IMR-90 (cell line): Measurements from ENCODE around the gene UNC5B. TPM values are rescaled to one million over a fixed set of nuclear protein-coding genes. Genes with fewer than 3 reads are reported as not detected.

Experiments used
- ATAC-seq: fragments of 200-7000 bp; cut with Tn5 transposase; 2 replicates; pipeline ENCODE4 v1.9.1; 2020; ENCODE audit warnings: low read depth, mild to moderate bottlenecking, moderate library complexity
- BruUV-seq: library from RNA; stranded (reverse); fragments of 400-500 nt; replicated peaks from 2 replicates; lab custom pipeline; 2021; lab: Mats Ljungman, UMichigan
- CTCF ChIA-PET: fragments of 300-600 bp; formaldehyde crosslinking; extraction: SDS; loops from one replicate; lab custom pipeline; 2021; ENCODE audit warnings: antibody characterized with exemption; lab: Yijun Ruan, JAX
- POLR2A ChIA-PET: fragments of 300-600 bp; sonication (Branson Sonifier 250); formaldehyde crosslinking; loops from one replicate; lab custom pipeline; 2022; ENCODE audit warnings: antibody characterized with exemption; ENCODE audit not compliant: unreplicated experiment; lab: Charles Lee
- DNase-seq: peaks from one replicate; pipeline ENCODE4 v3.0.0; 2013
- H2AFZ ChIP-seq: replicated peaks from 2 replicates; pipeline ENCODE3; 2013; ENCODE audit warnings: low read length, mild to moderate bottlenecking; ENCODE audit not compliant: poor library complexity
- H2AK5ac ChIP-seq: 2 replicates; pipeline ENCODE4 v1.6.1; 2013; ENCODE audit warnings: low read depth, low read length, inconsistent platforms
- H2AK9ac ChIP-seq: replicated peaks from 2 replicates; pipeline ENCODE3; 2013; ENCODE audit warnings: mild to moderate bottlenecking, low read depth, low read length, moderate library complexity; ENCODE audit not compliant: poor library complexity
- H2BK120ac ChIP-seq: 2 replicates; pipeline ENCODE4 v1.6.1; 2013; ENCODE audit warnings: low read depth, low read length, inconsistent platforms
- H2BK15ac ChIP-seq: 3 replicates; pipeline ENCODE4 v1.6.1; 2013; ENCODE audit warnings: low read depth, low read length, inconsistent platforms
- H2BK20ac ChIP-seq: 2 replicates; pipeline ENCODE4 v1.6.1; 2013; ENCODE audit warnings: low read depth, mild to moderate bottlenecking, inconsistent platforms, low read length, moderate library complexity
- H2BK5ac ChIP-seq: 2 replicates; pipeline ENCODE4 v1.6.1; 2013; ENCODE audit warnings: mild to moderate bottlenecking, low read depth, low read length, inconsistent platforms; ENCODE audit not compliant: poor library complexity, severe bottlenecking
- H3K14ac ChIP-seq: replicated peaks from 2 replicates; pipeline ENCODE4 v1.6.1; 2013; ENCODE audit warnings: low read depth, low read length, inconsistent platforms
- H3K18ac ChIP-seq: 2 replicates; pipeline ENCODE4 v1.6.1; 2013; ENCODE audit warnings: low read depth, low read length, control low read depth
- H3K23ac ChIP-seq: 2 replicates; pipeline ENCODE4 v1.6.1; 2013; ENCODE audit warnings: low read depth, low read length, inconsistent platforms
- H3K27ac ChIP-seq: 2 replicates; pipeline ENCODE4 v1.5.1; 2013; ENCODE audit warnings: mild to moderate bottlenecking, control low read depth, low read length; ENCODE audit not compliant: insufficient read depth
- H3K27me3 ChIP-seq: 2 replicates; pipeline ENCODE4 v1.6.1; 2013; ENCODE audit warnings: low read length; ENCODE audit not compliant: control insufficient read depth, insufficient read depth
- H3K36me3 ChIP-seq: 2 replicates; pipeline ENCODE4 v1.6.1; 2013; ENCODE audit warnings: low read length, mixed read lengths; ENCODE audit not compliant: control insufficient read depth, insufficient read depth
- H3K4ac ChIP-seq: 2 replicates; pipeline ENCODE4 v1.6.1; 2013; ENCODE audit warnings: low read depth, low read length, inconsistent platforms
- H3K4me1 ChIP-seq: 2 replicates; pipeline ENCODE4 v1.6.1; 2013; ENCODE audit warnings: low read length, mixed read lengths; ENCODE audit not compliant: control insufficient read depth, insufficient read depth
- H3K4me2 ChIP-seq: 2 replicates; pipeline ENCODE4 v1.6.1; 2013; ENCODE audit warnings: low read depth, mild to moderate bottlenecking, control low read depth, low read length, moderate library complexity
- H3K4me3 ChIP-seq: 2 replicates; pipeline ENCODE4 v1.5.1; 2013; ENCODE audit warnings: low read depth, mild to moderate bottlenecking, control low read depth, low read length, moderate library complexity; ENCODE audit not compliant: insufficient read depth
- H3K56ac ChIP-seq: 2 replicates; pipeline ENCODE4 v1.6.1; 2013; ENCODE audit warnings: low read length, inconsistent platforms; ENCODE audit not compliant: insufficient read depth; ENCODE audit errors: extremely low read depth
- H3K79me1 ChIP-seq, 2 experiments: 2 replicates each; pipeline ENCODE4 v1.6.1; 2013; ENCODE audit warnings: low read length in 2 of 2, inconsistent platforms in 1 of 2, low read depth in 1 of 2
- H3K9ac ChIP-seq: 2 replicates; pipeline ENCODE4 v1.6.1; 2013; ENCODE audit warnings: low read depth, low read length, control low read depth
- H3K9me1 ChIP-seq: 2 replicates; pipeline ENCODE4 v1.6.1; 2013; ENCODE audit warnings: low read length, inconsistent platforms; ENCODE audit not compliant: insufficient read depth
- H3K9me3 ChIP-seq: 2 replicates; pipeline ENCODE4 v1.6.1; 2013; ENCODE audit warnings: low read length; ENCODE audit not compliant: control insufficient read depth, insufficient read depth
- H4K20me1 ChIP-seq: 2 replicates; pipeline ENCODE4 v1.6.1; 2013; ENCODE audit warnings: low read length, inconsistent platforms; ENCODE audit not compliant: insufficient read depth
- H4K5ac ChIP-seq: 2 replicates; pipeline ENCODE4 v1.6.1; 2013; ENCODE audit warnings: mild to moderate bottlenecking, low read depth, low read length, control low read depth
- H4K8ac ChIP-seq, 2 experiments: 2 replicates each; pipeline ENCODE4 v1.6.1; 2013; ENCODE audit warnings: low read depth in 2 of 2, low read length in 2 of 2, control low read depth in 1 of 2, inconsistent platforms in 1 of 2
- H4K91ac ChIP-seq: 2 replicates; pipeline ENCODE4 v1.6.1; 2013; ENCODE audit warnings: low read depth, low read length, inconsistent platforms; ENCODE audit not compliant: insufficient read depth
- BHLHE40 ChIP-seq: fragments of 150-350 bp; IDR thresholded peaks from 2 replicates; pipeline ENCODE4 v1.6.1; 2016; ENCODE audit warnings: mild to moderate bottlenecking, low read depth, low read length
- ELK1 ChIP-seq: fragments of 150-350 bp; IDR thresholded peaks from 2 replicates; pipeline ENCODE4 v1.6.1; 2016; ENCODE audit warnings: low read depth, mild to moderate bottlenecking, low read length, moderate library complexity, borderline replicate concordance
- FOS ChIP-seq: fragments of 150-350 bp; IDR thresholded peaks from 2 replicates; pipeline ENCODE4 v1.6.1; 2016; ENCODE audit warnings: low read depth, low read length
- MAZ ChIP-seq: IDR thresholded peaks from 2 replicates; pipeline ENCODE4 v1.6.1; 2012; ENCODE audit warnings: low read depth, mild to moderate bottlenecking, low read length, improper control_type of control experiment, moderate library complexity, borderline replicate concordance
- NFE2L2 ChIP-seq: fragments of 150-350 bp; IDR thresholded peaks from 2 replicates; pipeline ENCODE4 v1.6.1; 2016; ENCODE audit warnings: low read depth, mild to moderate bottlenecking, low read length
- RCOR1 ChIP-seq: IDR thresholded peaks from 2 replicates; pipeline ENCODE4 v1.6.1; 2012; ENCODE audit warnings: mild to moderate bottlenecking, low read length, improper control_type of control experiment; ENCODE audit not compliant: insufficient replicate concordance
- WGBS, 2 experiments: methylation state at CpG; one replicate each; pipeline versions ENCODE4 v1.1.5 to v1.1.7; 2013; ENCODE audit warnings: missing lambda C conversion rate in 2 of 2; ENCODE audit not compliant: insufficient read length in 1 of 2; ENCODE audit errors: extremely low coverage in 2 of 2; 5-methylcytosine and 5-hydroxymethylcytosine counted together
- dilution Hi-C: fragments of 300-500 bp; cut with HindIII; formaldehyde crosslinking; loops from one replicate; pipeline ENCODE4 v1.14.3; 2018; ENCODE audit warnings: low sequenced_read_pairs; ENCODE audit not compliant: unreplicated experiment
- in situ Hi-C: fragments of 300-500 bp; cut with MboI; formaldehyde crosslinking; loops from 3 replicates; pipeline ENCODE4 v1.14.3; 2019; ENCODE audit warnings: low sequenced_read_pairs, inconsistent platforms, mixed read lengths
- intact Hi-C: fragments of 100-400 bp; cut with micrococcal nuclease; formaldehyde crosslinking; loops from 2 replicates; pipeline ENCODE4 v1.10.0; 2022
- polyA plus RNA-seq, 3 experiments: library from polyadenylated mRNA; depleted of rRNA; stranded (reverse); fragments of >200 nt; gene quantifications; 2 replicates each; pipeline ENCODE4 v1.2.3, GENCODE V29; 2012; ENCODE audit warnings: low replicate concordance in 1 of 3
- total RNA-seq: library from RNA; depleted of rRNA; stranded (reverse); fragments of >200 nt; gene quantifications from 2 replicates; pipeline ENCODE4 v1.2.3, GENCODE V29; 2012
- TF ChIP-seq, protein P1 (sequence below): fragments of 150-350 bp; IDR thresholded peaks from 2 replicates; pipeline ENCODE4 v1.6.1; 2017; ENCODE audit warnings: mild to moderate bottlenecking, antibody characterized with exemption, low read length, low read depth

The UNC5B gene
- total and polyA plus RNA-seq, 2 of the 4 experiments (the other 2 are of a cell fraction), result 1.6 to 4.2 TPM

DNA sequence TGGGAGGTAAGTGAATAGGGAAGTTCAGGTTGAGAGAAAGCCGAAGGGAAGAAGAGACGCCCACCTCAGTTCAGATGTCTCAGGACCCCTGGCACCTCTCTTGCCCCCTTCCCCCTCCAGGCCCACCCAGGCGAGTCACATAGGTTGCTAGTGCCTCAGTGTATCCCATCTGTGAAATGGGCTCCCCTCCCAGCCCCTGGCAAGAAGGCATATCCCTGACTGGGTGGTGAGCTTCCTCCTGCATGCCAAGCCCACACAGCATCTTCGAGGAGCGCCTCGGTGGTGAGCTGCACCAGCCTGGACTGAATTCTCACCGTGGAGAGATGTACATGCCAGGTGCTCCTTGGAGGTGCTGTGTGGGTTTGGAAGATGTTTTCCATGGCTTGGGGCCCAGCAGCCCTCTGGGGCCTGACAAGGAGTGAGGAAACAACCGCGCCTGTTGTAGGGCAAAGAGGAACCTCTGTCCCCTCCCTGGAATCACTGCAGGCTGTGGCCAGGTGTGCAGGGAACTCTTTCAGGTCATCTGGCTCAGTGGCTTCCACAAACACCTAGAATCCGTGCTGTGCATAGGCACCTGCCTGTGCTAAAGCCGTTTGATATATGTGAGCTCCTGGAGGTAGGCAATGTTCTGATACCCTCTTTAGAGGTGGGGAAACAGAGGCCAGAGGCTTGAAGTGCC lies 45.1 kb downstream of the UNC5B start:
- no peak for ATAC-seq
- no peak overlapping the region for H2BK5ac ChIP-seq
- H3K9ac ChIP-seq, result no peak overlapping the region
- dilution Hi-C loops, result no loop called here
- WGBS, 2 experiments, result no CpG with 5 or more reads among the region's 11 CpGs
- H3K4me2 ChIP-seq, result no peak overlapping the region
- peak overlapping the region; percentile 33; the same call in 1 of the 2 replicates for H2AK5ac ChIP-seq
- no peak overlapping the region for H3K27ac ChIP-seq
- no peak overlapping the region for H2BK120ac ChIP-seq
- no peak overlapping the region for H4K5ac ChIP-seq
- ChIA-PET POLR2A (no interaction called here), CTCF (no interaction called here)
- no peaks in the 10 kb centered on the region for H3K27me3 ChIP-seq
- H3K4me1 ChIP-seq, result peaks cover 27% of the 10 kb centered on the region
- no peak for DNase-seq
- H2AFZ ChIP-seq, result no peak overlapping the region
- H3K4ac ChIP-seq, result no peak overlapping the region; the same call in 1 of the 2 replicates
- TF ChIP-seq BHLHE40, result no peak
- no peak for TF ChIP-seq NFE2L2
- no peak for TF ChIP-seq RCOR1
- TF ChIP-seq, protein P1, sequence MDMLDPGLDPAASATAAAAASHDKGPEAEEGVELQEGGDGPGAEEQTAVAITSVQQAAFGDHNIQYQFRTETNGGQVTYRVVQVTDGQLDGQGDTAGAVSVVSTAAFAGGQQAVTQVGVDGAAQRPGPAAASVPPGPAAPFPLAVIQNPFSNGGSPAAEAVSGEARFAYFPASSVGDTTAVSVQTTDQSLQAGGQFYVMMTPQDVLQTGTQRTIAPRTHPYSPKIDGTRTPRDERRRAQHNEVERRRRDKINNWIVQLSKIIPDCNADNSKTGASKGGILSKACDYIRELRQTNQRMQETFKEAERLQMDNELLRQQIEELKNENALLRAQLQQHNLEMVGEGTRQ, result no peak
- TF ChIP-seq ELK1, result no peak
- TF ChIP-seq FOS, result no peak
- TF ChIP-seq MAZ, result no peak
- intact Hi-C loops, result no loop called here
- no peaks in the 10 kb centered on the region for H3K36me3 ChIP-seq
- H3K56ac ChIP-seq, result no peak overlapping the region
- no peak overlapping the region for H2BK15ac ChIP-seq
- no peak overlapping the region for H4K8ac ChIP-seq
- H3K9me3 ChIP-seq, result no peaks in the 10 kb centered on the region
- no TSS peak for BruUV-seq
- no peak overlapping the region for H3K14ac ChIP-seq
- no peaks in the 10 kb centered on the region for H3K9me1 ChIP-seq
- no peak overlapping the region for H2BK20ac ChIP-seq
- H2AK9ac ChIP-seq, result no peak overlapping the region
- no peak overlapping the region for H3K18ac ChIP-seq
- no peak overlapping the region for H4K91ac ChIP-seq
- H3K23ac ChIP-seq, result no peak overlapping the region
- H4K20me1 ChIP-seq, result no peaks in the 10 kb centered on the region
- H3K4me3 ChIP-seq, result no peak overlapping the region
- peaks cover 0 to 6% of the 10 kb centered on the region in 2 experiments; a peak in 1 of 4 replicates for H3K79me1 ChIP-seq
- in situ Hi-C loops, result no loop called here
